ENCODE measurements around the gene ACTL7B.

Gene ACTL7B

GRCh38 chr9:108884701-108885100, 28.9 kb upstream of the ACTL7B start:
- H3K27ac ChIP-seq (ENCODE audit: low read length) = no peak overlapping the region
- no peak for ATAC-seq (ENCODE audit: insufficient read depth, low read depth)

GRCh38 chr9:108883085-108883484, 27.3 kb upstream of the ACTL7B start:
- H3K79me2 ChIP-seq (ENCODE audit: insufficient read depth, low read length) = no peaks in the 10 kb centered on the region
- no peaks in the 10 kb centered on the region for H3K27me3 ChIP-seq (ENCODE audit: insufficient read depth, low read length, poor library complexity)
- TF ChIP-seq EZH2 (IDR thresholded peaks at IDR 0.05; ENCODE audit: borderline replicate concordance, low read depth, low read length, severe bottlenecking) = no peak
- TF ChIP-seq CTCF (IDR thresholded peaks at IDR 0.05; ENCODE audit: borderline replicate concordance, extremely low read depth, low read length, poor library complexity, severe bottlenecking) = no peak
- ATAC-seq (ENCODE audit: insufficient read depth, low read depth) (no peak), DNase-seq (no peak)
- H3K9ac ChIP-seq (ENCODE audit: low read depth, low read length) = no peak overlapping the region
- peaks cover 60% of the 10 kb centered on the region for H3K36me3 ChIP-seq (ENCODE audit: insufficient read depth, low read length)
- no peaks in the 10 kb centered on the region for H3K9me3 ChIP-seq (ENCODE audit: insufficient read depth, low read length, severe bottlenecking)
- no peak overlapping the region for H2AFZ ChIP-seq (ENCODE audit: low read depth, low read length)
- no peak overlapping the region for H3K4me2 ChIP-seq (ENCODE audit: insufficient read depth, low read length)
- no peak overlapping the region for H3K4me3 ChIP-seq (ENCODE audit: low read depth in 1 of 2, low read length in 2 of 2)
- H4K20me1 ChIP-seq (ENCODE audit: insufficient read depth, low read length) = no peaks in the 10 kb centered on the region
- H3K4me1 ChIP-seq (ENCODE audit: insufficient read depth, low read length) = no peaks in the 10 kb centered on the region
- H3K27ac ChIP-seq (ENCODE audit: low read length) = no peak overlapping the region

More at GRCh38 chr9:108884701-108885100, 28.9 kb upstream of the ACTL7B start:
- Histone ChIP-seq H3K4me2 (ENCODE audit: insufficient read depth, low read length) (no peak overlapping the region), H3K4me1 (ENCODE audit: insufficient read depth, low read length) (no peaks in the 10 kb centered on the region), H3K36me3 (ENCODE audit: insufficient read depth, low read length) (peaks cover 60% of the 10 kb centered on the region), H3K9me3 (ENCODE audit: insufficient read depth, low read length, severe bottlenecking) (no peaks in the 10 kb centered on the region), H2AFZ (ENCODE audit: low read depth, low read length) (no peak overlapping the region), H3K9ac (ENCODE audit: low read depth, low read length) (no peak overlapping the region), H4K20me1 (ENCODE audit: insufficient read depth, low read length) (no peaks in the 10 kb centered on the region), H3K4me3 (ENCODE audit: low read depth in 1 of 2, low read length in 2 of 2) (no peak overlapping the region), H3K27me3 (ENCODE audit: insufficient read depth, low read length, poor library complexity) (no peaks in the 10 kb centered on the region), H3K79me2 (ENCODE audit: insufficient read depth, low read length) (no peaks in the 10 kb centered on the region)
- DNase-seq = no peak
- TF ChIP-seq EZH2 (IDR thresholded peaks at IDR 0.05; ENCODE audit: borderline replicate concordance, low read depth, low read length, severe bottlenecking) = no peak
- no peak for TF ChIP-seq CTCF (IDR thresholded peaks at IDR 0.05; ENCODE audit: borderline replicate concordance, extremely low read depth, low read length, poor library complexity, severe bottlenecking)

- peaks cover 61% of the 10 kb centered on the region for H3K36me3 ChIP-seq (ENCODE audit: insufficient read depth, low read length)
Measured at GRCh38 chr9:108882052-108882888, 26.5 kb upstream of the ACTL7B start.

More at GRCh38 chr9:108882052-108882888, 26.5 kb upstream of the ACTL7B start:
- H3K9me3 ChIP-seq (ENCODE audit: insufficient read depth, low read length, severe bottlenecking) = no peaks in the 10 kb centered on the region
- H3K4me1 ChIP-seq (ENCODE audit: insufficient read depth, low read length) = no peaks in the 10 kb centered on the region
- TF ChIP-seq EZH2 (IDR thresholded peaks at IDR 0.05; ENCODE audit: borderline replicate concordance, low read depth, low read length, severe bottlenecking) = no peak
- no peak for TF ChIP-seq CTCF (IDR thresholded peaks at IDR 0.05; ENCODE audit: borderline replicate concordance, extremely low read depth, low read length, poor library complexity, severe bottlenecking)
- no peaks in the 10 kb centered on the region for H3K79me2 ChIP-seq (ENCODE audit: insufficient read depth, low read length)
- no peaks in the 10 kb centered on the region for H3K27me3 ChIP-seq (ENCODE audit: insufficient read depth, low read length, poor library complexity)
- ATAC-seq (ENCODE audit: insufficient read depth, low read depth) (no peak), DNase-seq (no peak)
- H3K9ac ChIP-seq (ENCODE audit: low read depth, low read length) = no peak overlapping the region
- no peaks in the 10 kb centered on the region for H4K20me1 ChIP-seq (ENCODE audit: insufficient read depth, low read length)
- no peak overlapping the region for H2AFZ ChIP-seq (ENCODE audit: low read depth, low read length)
- H3K4me3 ChIP-seq (ENCODE audit: low read depth in 1 of 2, low read length in 2 of 2) = no peak overlapping the region
- no peak overlapping the region for H3K27ac ChIP-seq (ENCODE audit: low read length)
- H3K4me2 ChIP-seq (ENCODE audit: insufficient read depth, low read length) = no peak overlapping the region
